ENCODE measurements around the gene GNAS-AS1.

GNAS-AS1 gene

DNA sequence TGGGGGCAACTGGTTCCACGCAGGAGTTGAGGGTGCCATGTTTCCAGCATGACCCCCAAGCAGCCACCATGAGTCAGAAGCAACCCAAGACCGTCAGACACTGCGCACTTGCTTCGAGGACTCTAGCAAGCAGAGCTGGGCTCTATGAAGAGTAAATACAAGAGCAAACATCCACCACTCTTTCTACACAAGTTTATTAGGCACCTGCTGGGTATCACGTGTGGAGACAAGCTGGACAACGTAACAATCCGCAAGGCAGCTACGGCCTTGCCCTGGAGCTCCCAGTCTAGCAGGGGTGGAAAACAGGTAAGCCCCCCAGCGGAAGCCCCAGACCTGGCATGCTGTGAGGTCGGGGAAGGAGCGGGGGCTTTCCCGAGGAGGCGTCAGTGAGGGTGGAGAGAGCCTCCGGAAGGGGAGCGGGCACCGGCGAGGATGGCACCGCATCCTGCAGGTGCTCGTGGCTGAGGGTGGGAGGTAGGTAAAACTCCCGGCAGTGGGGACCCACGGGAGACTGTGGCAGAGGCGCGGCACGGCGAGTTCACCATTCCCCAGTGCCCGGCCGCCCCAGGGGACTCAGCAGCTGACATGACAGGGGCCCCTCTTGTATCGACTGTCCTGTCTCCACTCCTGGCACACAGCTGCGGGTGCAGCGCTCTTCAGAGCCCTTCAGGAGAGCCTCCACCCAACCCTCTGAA is 33.6 kb downstream of the GNAS-AS1 start:
- Histone ChIP-seq H3K27ac (replicated peaks) (no peak overlapping the region), H3K4me3 (replicated peaks; ENCODE audit: insufficient read depth, low read length) (no peak overlapping the region), H3K27me3 (ENCODE audit: insufficient read depth, poor library complexity, severe bottlenecking) (no peaks in the 10 kb centered on the region)
- no peak for DNase-seq (ENCODE audit: low read depth in 1 of 2, low spot score in 1 of 2)
- TF ChIP-seq, protein P1, sequence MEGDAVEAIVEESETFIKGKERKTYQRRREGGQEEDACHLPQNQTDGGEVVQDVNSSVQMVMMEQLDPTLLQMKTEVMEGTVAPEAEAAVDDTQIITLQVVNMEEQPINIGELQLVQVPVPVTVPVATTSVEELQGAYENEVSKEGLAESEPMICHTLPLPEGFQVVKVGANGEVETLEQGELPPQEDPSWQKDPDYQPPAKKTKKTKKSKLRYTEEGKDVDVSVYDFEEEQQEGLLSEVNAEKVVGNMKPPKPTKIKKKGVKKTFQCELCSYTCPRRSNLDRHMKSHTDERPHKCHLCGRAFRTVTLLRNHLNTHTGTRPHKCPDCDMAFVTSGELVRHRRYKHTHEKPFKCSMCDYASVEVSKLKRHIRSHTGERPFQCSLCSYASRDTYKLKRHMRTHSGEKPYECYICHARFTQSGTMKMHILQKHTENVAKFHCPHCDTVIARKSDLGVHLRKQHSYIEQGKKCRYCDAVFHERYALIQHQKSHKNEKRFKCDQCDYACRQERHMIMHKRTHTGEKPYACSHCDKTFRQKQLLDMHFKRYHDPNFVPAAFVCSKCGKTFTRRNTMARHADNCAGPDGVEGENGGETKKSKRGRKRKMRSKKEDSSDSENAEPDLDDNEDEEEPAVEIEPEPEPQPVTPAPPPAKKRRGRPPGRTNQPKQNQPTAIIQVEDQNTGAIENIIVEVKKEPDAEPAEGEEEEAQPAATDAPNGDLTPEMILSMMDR (IDR thresholded peaks at IDR 0.05; ENCODE audit: insufficient read depth, low read length) = no peak
- TF ChIP-seq SPI1 (IDR thresholded peaks at IDR 0.05; ENCODE audit: borderline replicate concordance, low read depth) (no peak), GABPA (IDR thresholded peaks at IDR 0.05; ENCODE audit: low read depth) (no peak), POLR2AphosphoS5 (IDR thresholded peaks at IDR 0.05; ENCODE audit: low read depth) (no peak)
- TF ChIP-seq, protein P2, sequence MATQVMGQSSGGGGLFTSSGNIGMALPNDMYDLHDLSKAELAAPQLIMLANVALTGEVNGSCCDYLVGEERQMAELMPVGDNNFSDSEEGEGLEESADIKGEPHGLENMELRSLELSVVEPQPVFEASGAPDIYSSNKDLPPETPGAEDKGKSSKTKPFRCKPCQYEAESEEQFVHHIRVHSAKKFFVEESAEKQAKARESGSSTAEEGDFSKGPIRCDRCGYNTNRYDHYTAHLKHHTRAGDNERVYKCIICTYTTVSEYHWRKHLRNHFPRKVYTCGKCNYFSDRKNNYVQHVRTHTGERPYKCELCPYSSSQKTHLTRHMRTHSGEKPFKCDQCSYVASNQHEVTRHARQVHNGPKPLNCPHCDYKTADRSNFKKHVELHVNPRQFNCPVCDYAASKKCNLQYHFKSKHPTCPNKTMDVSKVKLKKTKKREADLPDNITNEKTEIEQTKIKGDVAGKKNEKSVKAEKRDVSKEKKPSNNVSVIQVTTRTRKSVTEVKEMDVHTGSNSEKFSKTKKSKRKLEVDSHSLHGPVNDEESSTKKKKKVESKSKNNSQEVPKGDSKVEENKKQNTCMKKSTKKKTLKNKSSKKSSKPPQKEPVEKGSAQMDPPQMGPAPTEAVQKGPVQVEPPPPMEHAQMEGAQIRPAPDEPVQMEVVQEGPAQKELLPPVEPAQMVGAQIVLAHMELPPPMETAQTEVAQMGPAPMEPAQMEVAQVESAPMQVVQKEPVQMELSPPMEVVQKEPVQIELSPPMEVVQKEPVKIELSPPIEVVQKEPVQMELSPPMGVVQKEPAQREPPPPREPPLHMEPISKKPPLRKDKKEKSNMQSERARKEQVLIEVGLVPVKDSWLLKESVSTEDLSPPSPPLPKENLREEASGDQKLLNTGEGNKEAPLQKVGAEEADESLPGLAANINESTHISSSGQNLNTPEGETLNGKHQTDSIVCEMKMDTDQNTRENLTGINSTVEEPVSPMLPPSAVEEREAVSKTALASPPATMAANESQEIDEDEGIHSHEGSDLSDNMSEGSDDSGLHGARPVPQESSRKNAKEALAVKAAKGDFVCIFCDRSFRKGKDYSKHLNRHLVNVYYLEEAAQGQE (IDR thresholded peaks at IDR 0.05; ENCODE audit: insufficient replicate concordance, low read depth) = no peak

DNA sequence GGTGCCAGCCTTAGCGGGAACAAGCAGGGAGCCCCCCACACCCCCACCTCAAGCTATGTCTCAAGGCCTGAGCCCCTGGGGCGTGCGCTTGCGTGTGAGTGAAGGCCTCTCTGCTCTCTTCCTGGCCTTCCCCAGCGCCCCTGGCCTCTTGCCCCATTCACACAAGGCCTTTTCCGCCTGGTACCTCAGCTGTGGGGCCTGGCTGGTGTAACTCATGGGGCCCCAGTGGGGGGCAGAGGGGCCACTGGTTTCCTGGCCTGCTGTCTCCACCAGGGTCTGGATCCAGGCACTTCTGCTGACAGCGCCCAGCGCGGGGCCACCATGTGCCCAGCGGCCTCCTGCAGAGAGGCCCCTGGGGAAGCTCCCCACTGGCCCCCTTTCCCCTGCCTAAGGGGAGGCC is 34.7 kb downstream of the GNAS-AS1 start:
- no peak for DNase-seq (ENCODE audit: low read depth in 1 of 2, low spot score in 1 of 2)
- no peak overlapping the region for H3K27ac ChIP-seq (replicated peaks)
- TF ChIP-seq, protein P2 (IDR thresholded peaks at IDR 0.05; ENCODE audit: insufficient replicate concordance, low read depth) = no peak
- TF ChIP-seq POLR2AphosphoS5 (IDR thresholded peaks at IDR 0.05; ENCODE audit: low read depth) (no peak), SPI1 (IDR thresholded peaks at IDR 0.05; ENCODE audit: borderline replicate concordance, low read depth) (no peak), GABPA (IDR thresholded peaks at IDR 0.05; ENCODE audit: low read depth) (no peak)
- TF ChIP-seq, protein P1 (IDR thresholded peaks at IDR 0.05; ENCODE audit: insufficient read depth, low read length) = no peak
- H3K27me3 ChIP-seq (ENCODE audit: insufficient read depth, poor library complexity, severe bottlenecking) = no peaks in the 10 kb centered on the region
- H3K4me3 ChIP-seq (replicated peaks; ENCODE audit: insufficient read depth, low read length) = no peak overlapping the region

DNA sequence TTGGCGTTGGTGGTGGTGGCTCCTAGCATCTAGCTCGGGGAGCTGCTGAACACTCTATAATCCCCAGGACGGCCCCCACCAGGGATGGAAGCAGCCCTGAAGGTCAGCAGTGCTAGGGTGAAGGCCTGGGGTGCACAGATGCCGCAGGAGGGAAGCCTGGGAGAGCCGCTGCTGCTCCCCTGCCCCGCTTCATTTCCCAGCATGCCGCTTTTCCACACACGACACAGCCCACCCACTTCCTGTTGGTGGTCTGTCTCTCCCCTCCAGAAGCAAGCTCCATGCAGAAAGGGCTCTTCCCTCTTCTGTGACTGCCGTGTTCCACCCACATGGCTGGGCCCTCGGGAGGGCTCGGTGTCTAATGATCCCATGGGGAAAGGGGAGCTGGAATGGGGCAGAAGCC is 35.3 kb downstream of the GNAS-AS1 start:
- Histone ChIP-seq H3K4me3 (replicated peaks; ENCODE audit: insufficient read depth, low read length) (no peak overlapping the region), H3K27ac (replicated peaks) (no peak overlapping the region), H3K27me3 (ENCODE audit: insufficient read depth, poor library complexity, severe bottlenecking) (no peaks in the 10 kb centered on the region)
- no peak for DNase-seq (ENCODE audit: low read depth in 1 of 2, low spot score in 1 of 2)
- TF ChIP-seq, protein P1 (IDR thresholded peaks at IDR 0.05; ENCODE audit: insufficient read depth, low read length) = no peak
- TF ChIP-seq GABPA (IDR thresholded peaks at IDR 0.05; ENCODE audit: low read depth) = no peak
- no peak for TF ChIP-seq POLR2AphosphoS5 (IDR thresholded peaks at IDR 0.05; ENCODE audit: low read depth)
- no peak for TF ChIP-seq SPI1 (IDR thresholded peaks at IDR 0.05; ENCODE audit: borderline replicate concordance, low read depth)
- TF ChIP-seq, protein P2 (IDR thresholded peaks at IDR 0.05; ENCODE audit: insufficient replicate concordance, low read depth) = no peak
